GM21723 (cell line): ENCODE results near the gene WWTR1.

Experiments used
- ATAC-seq: cut with Tn5 transposase; IDR thresholded peaks from one replicate; pipeline ENCODE4 v1.9.1; 2021; ENCODE audit warnings: mild to moderate bottlenecking, moderate library complexity; ENCODE audit not compliant: unreplicated experiment

WWTR1 gene

DNA sequence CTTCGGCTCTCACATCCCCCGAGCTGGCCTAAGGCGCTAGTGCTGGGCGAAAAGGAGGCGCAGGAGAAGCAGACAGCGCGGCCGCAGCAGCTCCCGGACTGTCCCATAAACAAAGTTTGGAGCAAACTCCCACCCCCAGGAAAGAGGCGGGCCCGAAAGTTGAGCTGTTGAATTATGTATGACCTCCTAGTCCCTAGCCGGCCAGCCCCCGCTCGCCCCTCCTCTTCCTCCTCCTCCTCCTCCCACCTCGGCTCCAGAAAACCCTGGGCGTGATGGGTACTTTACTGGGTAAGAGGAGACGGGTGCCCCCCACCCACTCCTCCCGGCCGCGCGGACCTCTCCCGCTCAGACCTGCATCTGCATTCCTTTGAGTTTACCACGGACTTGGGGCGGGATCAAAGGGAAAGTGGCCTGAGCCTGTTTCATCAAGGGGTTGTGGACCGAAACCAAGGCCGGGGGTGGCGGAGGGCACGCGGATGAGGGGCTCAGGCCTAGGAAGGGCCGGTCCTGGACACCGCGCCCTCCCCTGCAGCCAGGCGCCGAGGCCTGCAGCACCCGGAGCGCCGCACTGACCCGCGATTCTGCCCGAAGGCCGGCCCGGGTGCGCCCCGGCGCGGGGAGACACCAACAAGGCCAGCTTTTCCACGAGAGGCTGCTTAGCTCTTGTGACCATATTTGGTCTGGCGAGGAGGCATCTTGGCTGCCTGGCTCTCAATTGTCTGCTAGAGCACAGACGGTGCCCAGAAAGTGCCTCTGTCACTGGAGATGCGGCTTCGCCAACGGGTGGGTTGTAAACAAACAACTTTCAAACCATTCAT lies at the start of gene WWTR1:
Gene WWTR1, minus strand, starts transcription at position 100 of the 818 bp plus-strand sequence. CDS start 719 bp downstream, outside the sequence.
- ATAC-seq: peak; percentile 84

DNA sequence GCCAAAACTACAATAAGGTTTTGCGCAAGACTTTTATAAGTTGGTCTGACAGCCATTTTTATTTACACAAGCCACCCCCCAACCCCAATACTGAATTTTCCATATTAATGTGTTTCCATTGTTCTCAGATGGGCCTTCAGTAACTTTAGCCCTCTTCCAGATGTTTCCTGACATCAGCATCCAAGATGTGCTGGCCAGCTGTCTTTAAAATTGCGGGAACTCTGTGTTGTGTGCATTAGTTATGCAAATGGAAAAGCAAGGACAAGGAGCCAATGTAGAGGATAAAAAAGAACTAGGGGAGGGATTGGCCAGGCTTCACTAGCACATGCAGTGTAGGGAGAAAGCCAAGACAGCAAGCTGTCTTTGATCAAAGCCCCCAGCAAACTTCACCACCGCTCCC lies 49.1 kb upstream of the WWTR1 start:
- no peak for ATAC-seq

- no peak for ATAC-seq
Observed at GRCh38 chr3:149705416-149705815, 47.6 kb upstream of the WWTR1 start.

DNA sequence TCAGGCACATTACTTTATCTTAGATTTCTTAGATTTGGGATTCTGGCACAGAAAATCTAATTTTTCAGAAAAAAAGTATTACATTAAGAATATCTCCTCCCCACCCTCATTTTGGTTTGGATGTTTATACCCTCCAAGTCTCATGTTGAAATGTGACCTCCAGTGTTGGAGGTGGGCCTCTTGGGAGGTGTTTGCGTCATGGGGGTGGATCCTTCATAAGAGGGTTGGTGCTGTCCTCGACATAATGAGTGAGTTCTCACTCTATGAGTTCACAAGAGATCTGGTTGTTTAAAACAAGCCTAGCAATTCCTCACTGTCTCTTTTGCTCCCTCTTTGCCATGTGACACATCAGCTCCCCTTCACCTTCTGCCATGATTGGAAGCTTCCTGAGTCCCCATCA lies 45.6 kb upstream of the WWTR1 start:
- ATAC-seq: no peak

DNA sequence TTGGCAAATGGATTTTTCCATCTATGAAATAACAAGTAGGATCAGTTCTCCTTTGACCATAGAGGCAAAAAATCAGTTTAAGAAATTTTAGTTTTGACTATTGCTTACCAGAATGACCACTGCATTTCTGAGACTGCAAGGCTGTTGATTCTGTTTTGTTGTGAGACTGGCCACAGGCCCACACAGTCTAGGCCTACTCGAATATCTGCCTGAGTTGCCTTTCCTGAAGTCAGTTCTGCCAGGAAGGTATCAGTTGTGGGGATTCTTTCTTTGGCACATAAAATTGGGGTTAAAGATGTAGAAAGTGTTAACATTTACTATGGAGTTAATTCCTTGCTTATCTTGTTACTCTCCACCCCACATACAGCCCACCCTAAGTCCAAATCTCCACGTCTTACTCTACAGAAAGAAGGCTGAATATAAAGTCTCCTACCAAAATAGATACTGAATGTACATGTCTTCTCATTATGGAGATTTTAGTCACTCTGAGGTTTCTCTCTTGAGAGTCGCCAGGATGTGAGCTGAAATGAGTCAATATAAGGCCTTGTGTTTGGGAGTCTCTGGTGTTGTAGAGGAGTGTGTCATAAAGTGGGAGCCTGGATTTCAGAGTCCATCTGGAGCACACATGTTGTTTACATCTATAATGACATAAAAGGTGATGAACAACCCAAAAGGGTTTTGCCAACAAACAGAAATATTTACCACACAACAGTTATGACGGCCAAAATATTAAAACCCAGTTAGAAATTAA lies 45.0 kb upstream of the WWTR1 start:
- peak; percentile 51 for ATAC-seq

DNA sequence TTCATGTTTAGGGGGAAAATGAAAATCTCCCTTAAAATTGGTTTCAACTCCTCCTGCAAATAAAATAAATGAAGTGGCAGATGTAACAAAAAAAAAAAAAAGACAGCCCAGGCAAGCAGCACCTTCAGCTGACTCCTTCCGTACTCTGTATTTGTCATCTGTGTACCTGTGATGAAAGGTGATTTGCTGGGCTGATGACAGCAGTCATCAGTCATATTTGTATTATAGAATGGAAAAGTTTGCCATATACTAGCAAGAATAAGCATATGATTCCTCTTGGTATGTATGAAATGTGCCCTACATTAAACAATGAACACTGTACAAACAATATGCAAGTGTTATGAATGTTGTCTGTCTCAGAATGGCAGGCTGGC lies 44.1 kb upstream of the WWTR1 start:
- no peak for ATAC-seq

- ATAC-seq: no peak
Observed at GRCh38 chr3:149701206-149701976, 43.6 kb upstream of the WWTR1 start.

DNA sequence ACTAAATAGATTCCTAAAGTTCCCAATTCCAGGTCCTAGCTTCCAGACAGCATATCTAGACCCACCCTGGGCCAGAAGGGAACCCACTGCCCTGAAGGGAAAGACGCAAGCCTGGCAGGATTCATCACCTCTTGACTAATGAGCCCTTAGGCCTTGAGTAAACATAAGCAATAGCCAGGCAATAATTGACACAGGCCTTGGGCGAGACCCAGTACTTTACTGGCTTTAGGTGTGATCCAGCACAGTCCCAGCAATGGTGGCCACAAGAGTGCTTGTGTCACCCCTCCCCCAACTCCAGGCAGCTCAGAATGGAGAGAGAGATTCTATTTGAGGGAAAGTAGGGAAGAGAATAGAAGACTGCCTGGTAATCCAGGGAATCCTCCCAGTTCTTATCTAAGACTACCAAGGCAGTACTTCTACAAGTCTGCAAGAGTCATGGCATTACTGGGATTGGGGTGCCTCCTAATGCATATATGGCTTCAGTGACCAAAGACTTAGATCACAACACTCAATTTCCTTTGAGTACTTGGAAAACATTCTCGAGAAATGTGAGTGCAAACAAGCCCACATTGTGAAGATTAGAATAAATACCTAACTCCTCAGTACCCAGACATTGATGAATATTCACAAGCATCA lies 30.4 kb upstream of the WWTR1 start:
- no peak for ATAC-seq

DNA sequence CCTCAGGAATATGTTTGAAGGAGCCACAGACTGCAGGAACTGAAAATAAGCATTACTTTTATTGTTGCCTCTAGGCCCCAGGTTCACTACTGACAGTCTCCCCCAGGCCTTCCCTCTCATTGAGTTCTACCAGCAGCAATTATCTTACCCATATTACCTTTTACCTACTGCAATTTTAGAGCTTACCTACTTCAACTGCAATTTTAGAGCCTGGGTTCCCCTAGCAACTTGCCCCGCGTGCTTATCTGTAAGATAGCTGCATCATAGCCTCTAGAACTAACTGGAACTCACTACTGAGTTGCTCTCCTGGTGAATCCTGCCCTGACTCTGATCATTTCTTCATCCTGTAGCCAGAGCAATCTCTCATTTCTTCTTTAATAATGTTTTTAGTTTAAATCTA lies 29.2 kb upstream of the WWTR1 start:
- no peak for ATAC-seq

GRCh38 chr3:149678351-149678950 lies 20.6 kb upstream of the WWTR1 start:
- no peak for ATAC-seq

- no peak for ATAC-seq
Observed at GRCh38 chr3:149673393-149673792, 15.6 kb upstream of the WWTR1 start.

DNA sequence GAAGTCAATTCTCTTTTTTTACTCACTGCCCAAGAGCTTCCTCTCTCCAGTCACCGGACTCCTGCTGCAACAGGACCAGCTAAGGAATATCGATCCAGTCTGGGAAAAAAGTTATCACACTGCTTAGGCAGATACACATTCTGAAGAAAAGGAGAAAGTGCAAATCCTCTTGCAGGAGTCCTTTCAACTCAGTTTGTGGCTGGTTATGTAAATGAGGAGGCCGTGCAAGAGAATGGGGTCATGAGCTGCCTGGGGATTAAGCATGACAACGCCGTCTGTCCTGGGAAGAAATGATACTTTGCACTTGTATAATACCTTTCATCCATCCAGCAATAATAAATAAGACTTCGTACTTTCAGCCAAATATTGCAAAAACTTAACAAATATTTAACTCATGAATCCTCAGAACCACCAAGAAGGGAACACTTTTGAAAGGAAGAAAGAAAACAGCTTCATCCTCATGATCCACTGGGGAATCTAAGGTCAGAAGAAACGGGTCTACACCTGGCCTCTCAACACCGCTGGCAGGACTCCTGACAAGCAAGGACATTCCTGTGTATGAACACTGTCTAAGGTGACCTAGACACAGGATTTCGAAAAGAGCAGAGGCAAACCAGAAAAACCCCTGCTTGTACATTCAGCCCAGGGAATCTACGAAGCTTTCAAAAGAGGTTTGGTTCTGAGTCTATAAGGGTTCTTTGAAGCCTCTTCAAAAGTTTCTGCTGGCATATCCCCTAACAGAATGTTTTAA lies 13.1 kb upstream of the WWTR1 start:
- ATAC-seq: peak; percentile 79

DNA sequence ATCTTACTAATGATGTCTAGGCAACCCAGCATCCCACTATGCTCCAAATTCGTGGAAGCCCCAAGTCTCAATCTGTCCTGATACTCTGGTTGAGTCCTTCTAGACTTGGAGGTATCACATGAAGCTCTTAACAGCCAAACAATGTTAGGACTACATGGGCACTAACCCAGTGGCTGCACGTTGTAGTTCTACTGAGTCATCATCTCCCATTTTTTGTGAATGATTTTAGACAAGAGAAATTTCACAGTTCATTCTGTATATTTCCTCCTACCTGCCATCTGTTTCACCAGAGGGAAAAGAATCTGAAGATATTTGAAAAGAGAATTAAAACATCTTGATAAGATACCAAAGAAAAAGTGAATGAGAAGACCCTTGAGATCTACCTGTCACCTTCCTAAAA lies 9.8 kb upstream of the WWTR1 start:
- no peak for ATAC-seq

DNA sequence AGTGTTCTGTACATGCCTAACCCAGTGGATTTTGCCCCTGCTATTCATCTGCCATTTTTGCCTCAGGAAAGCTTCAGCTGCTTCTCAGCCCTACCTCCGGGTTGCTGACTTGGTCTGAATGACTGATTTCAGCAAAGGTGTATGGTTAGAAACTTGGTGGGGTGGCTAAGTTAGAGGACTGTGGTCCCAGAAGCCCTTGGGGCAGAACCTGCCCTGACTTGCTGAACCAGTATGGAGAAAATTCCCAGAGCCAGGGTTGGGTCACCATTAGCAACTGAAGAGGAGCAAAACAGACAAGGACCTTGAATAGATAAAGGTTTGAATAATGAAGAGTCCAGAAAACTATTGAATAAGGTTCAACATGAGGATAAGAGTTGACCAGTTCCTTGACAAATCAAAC lies 6.1 kb upstream of the WWTR1 start:
- no peak for ATAC-seq

GRCh38 chr3:149662240-149662887 lies 4.5 kb upstream of the WWTR1 start:
- ATAC-seq: no peak

DNA sequence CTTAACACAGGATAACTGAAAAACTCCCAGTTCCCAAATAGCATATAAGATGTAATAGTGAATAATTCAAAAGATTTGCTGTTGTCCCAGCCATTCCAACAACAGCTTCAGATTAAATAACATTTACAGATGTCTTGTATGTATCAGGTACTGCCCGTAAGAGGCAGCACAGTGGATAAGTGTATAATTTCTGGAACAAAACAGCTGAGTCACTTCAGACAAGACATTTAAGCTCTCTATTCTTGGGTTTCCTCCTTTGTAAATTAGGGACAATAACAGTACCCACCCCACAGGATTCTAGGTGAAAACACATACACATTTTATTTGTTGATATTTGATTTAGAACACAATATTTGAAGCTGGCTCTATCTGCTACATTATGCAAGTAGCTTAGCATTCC lies 2.6 kb upstream of the WWTR1 start:
- ATAC-seq: no peak

DNA sequence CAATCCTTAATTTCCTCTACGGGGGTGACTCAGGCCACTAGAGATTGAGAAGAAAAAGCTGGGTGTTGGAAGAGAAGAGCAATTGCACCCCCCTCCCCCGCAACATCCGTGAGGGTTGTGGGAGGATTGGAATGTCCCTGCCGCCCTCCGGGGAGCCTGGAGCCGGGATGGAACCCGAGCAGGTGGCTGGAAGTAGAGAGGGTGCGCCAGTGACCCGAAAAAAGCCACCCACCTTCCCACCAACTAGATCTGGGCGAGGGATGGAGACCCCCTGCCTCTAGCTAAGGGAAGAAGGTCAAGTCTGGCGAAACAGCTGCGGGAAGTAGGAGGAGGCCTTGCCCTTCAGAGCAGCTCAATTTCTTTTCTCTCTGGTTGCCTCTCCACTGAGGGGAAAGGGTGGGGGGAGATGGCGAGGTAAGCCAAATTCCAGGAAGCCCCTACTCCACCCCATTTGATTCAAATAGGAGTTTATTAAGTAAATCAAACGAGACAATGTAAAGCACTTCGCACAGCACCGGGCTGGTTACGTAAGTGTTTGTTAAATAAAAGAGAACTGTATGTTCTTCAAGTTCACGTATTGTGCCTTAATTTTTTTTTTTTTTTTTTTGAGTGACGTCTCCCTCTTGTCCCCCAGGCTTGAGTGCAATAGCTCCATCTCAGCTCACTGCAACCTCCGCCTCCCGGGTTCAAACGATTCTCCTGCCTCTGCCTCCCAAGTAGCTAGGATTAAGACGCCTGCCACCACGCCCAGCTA lies 1.1 kb upstream of the WWTR1 start:
- ATAC-seq: peak; percentile 9

GRCh38 chr3:149657321-149657925 lies 402 bp downstream of the WWTR1 start:
- peak; percentile 40 for ATAC-seq
